Measurements from ENCODE around the gene MLKL.

GRCh38 chr16:74700438-74701225 is at the start of gene MLKL:
- TF ChIP-seq POLR2A (IDR thresholded peaks at IDR 0.05; ENCODE audit: low read depth, low read length) (peak; percentile 54), POLR2AphosphoS5 (IDR thresholded peaks at IDR 0.05; ENCODE audit: low read depth, low read length) (no peak; the same call in 1 of the 2 replicates), TAF1 (IDR thresholded peaks at IDR 0.05; ENCODE audit: low read depth, low read length) (no peak)

Measured in GM12891 (cell line).